H1 (cell line): ENCODE results near the gene SSBP3. TPM values are rescaled to one million over a fixed set of nuclear protein-coding genes. Genes with fewer than 3 reads are reported as not detected.
A peak's percentile ranks its signal among the peaks of the same experiment; 100 is the strongest.

Source experiments
- CTCF ChIA-PET: fragments of 300-600 bp; sonication (Branson Sonifier 250); formaldehyde crosslinking; loops from one replicate; lab custom pipeline; 2021; ENCODE audit not compliant: partially characterized antibody; lab: Charles Lee
- POLR2A ChIA-PET: fragments of 300-600 bp; sonication (Branson Sonifier 250); formaldehyde crosslinking; loops from one replicate; lab custom pipeline; 2021; ENCODE audit warnings: inconsistent platforms; ENCODE audit not compliant: partially characterized antibody; lab: Charles Lee
- DNase-seq, 2 experiments: peaks; one replicate each; pipeline versions ENCODE4 v3.0.0 to v3.0.0-alpha.2; 2010 to 2022; ENCODE audit warnings: low spot score in 2 of 2, low read depth in 1 of 2, mixed read lengths in 1 of 2
- FAIRE-seq: peaks from 2 replicates; lab custom pipeline; 2011; peaks lifted over from hg19 to GRCh38; lab: Jason Lieb, UNC
- H2AFZ ChIP-seq: 2 replicates; pipeline ENCODE4 v1.8.1; 2012; ENCODE audit warnings: low read length, inconsistent platforms
- H2AK5ac ChIP-seq: 2 replicates; pipeline ENCODE4 v1.6.1; 2013; ENCODE audit warnings: low read depth, low read length
- H2BK120ac ChIP-seq: replicated peaks from 2 replicates; pipeline ENCODE3; 2013; ENCODE audit warnings: low read depth, low read length, inconsistent platforms
- H2BK12ac ChIP-seq: 2 replicates; pipeline ENCODE4 v1.6.1; 2013; ENCODE audit warnings: low read depth, low read length
- H2BK15ac ChIP-seq: 2 replicates; pipeline ENCODE4 v1.6.1; 2013; ENCODE audit warnings: low read length
- H2BK20ac ChIP-seq: 2 replicates; pipeline ENCODE4 v1.6.1; 2013; ENCODE audit warnings: low read length
- H2BK5ac ChIP-seq: 2 replicates; pipeline ENCODE4 v1.6.1; 2013; ENCODE audit warnings: low read depth, low read length
- H3K14ac ChIP-seq: 2 replicates; pipeline ENCODE4 v1.6.1; 2013; ENCODE audit warnings: inconsistent platforms; ENCODE audit not compliant: insufficient read length
- H3K18ac ChIP-seq: 2 replicates; pipeline ENCODE4 v1.6.1; 2013; ENCODE audit warnings: low read length; ENCODE audit errors: extremely low read depth
- H3K23ac ChIP-seq: 2 replicates; pipeline ENCODE4 v1.6.1; 2013; ENCODE audit warnings: inconsistent platforms; ENCODE audit not compliant: insufficient read length
- H3K23me2 ChIP-seq: 2 replicates; pipeline ENCODE4 v1.6.1; 2013; ENCODE audit warnings: low read depth, low read length
- H3K27ac ChIP-seq: 2 replicates; pipeline ENCODE4 v1.6.1; 2011; ENCODE audit warnings: low read depth, low read length, inconsistent platforms
- H3K27me3 ChIP-seq, 4 experiments: replicated peaks in 1 of 4; 1 replicate in 1 of 4; 2 replicates in 3 of 4; pipeline versions ENCODE4 v1.6.1 to v1.8.1; 2011 to 2013; ENCODE audit warnings: low read length in 3 of 4, mild to moderate bottlenecking in 3 of 4, inconsistent platforms in 2 of 4, mixed read lengths in 2 of 4, moderate library complexity in 1 of 4; ENCODE audit not compliant: control insufficient read depth in 3 of 4, insufficient read depth in 3 of 4; ENCODE audit errors: extremely low read depth in 1 of 4
- H3K36me3 ChIP-seq, 4 experiments: 2 replicates each; pipeline versions ENCODE4 v1.6.1 to v1.8.1; 2011 to 2013; ENCODE audit warnings: mild to moderate bottlenecking in 4 of 4, low read length in 3 of 4, moderate library complexity in 2 of 4, control low read depth in 1 of 4, inconsistent platforms in 1 of 4; ENCODE audit not compliant: insufficient read depth in 4 of 4, control insufficient read depth in 2 of 4
- H3K4ac ChIP-seq: replicated peaks from 2 replicates; pipeline ENCODE3; 2013; ENCODE audit warnings: low read length, low read depth, mixed read lengths, inconsistent platforms; ENCODE audit not compliant: insufficient read length
- H3K4me1 ChIP-seq, 4 experiments: replicated peaks in 1 of 4; 1 replicate in 1 of 4; 2 replicates in 3 of 4; pipeline versions ENCODE4 v1.6.1 to v1.8.1; 2011 to 2013; ENCODE audit warnings: low read length in 3 of 4, inconsistent platforms in 2 of 4, mixed read lengths in 1 of 4; ENCODE audit not compliant: insufficient read depth in 4 of 4, control insufficient read depth in 3 of 4
- H3K4me2 ChIP-seq, 2 experiments: 2 replicates each; pipeline versions ENCODE4 v1.6.1 to v1.8.1; 2011 to 2013; ENCODE audit warnings: low read depth in 2 of 2, low read length in 2 of 2, control low read depth in 1 of 2, inconsistent platforms in 1 of 2, mild to moderate bottlenecking in 1 of 2; ENCODE audit not compliant: insufficient read depth in 1 of 2
- H3K4me3 ChIP-seq, 4 experiments: fragments of 200-600, 300-600 bp in 1 of 4; sonication (generic), shearing (Covaris generic), sonication (Bioruptor Twin) in 1 of 4; 2 replicates each; pipeline versions ENCODE4 v1.5.1 to v1.8.1; 2011 to 2016; ENCODE audit warnings: low read length in 4 of 4, low read depth in 3 of 4, control low read depth in 2 of 4, inconsistent platforms in 2 of 4, mild to moderate bottlenecking in 2 of 4, mixed read lengths in 1 of 4, moderate library complexity in 1 of 4; ENCODE audit not compliant: insufficient read depth in 2 of 4; ENCODE audit errors: extremely low read depth in 1 of 4
- H3K56ac ChIP-seq: replicated peaks from 2 replicates; pipeline ENCODE3; 2013; ENCODE audit warnings: low read depth, mild to moderate bottlenecking, mixed read lengths, low read length, inconsistent platforms; ENCODE audit not compliant: insufficient read length
- H3K79me1 ChIP-seq: 2 replicates; pipeline ENCODE4 v1.6.1; 2013; ENCODE audit warnings: low read depth, low read length, control low read depth
- H3K79me2 ChIP-seq, 2 experiments: 2 replicates each; pipeline versions ENCODE4 v1.6.1 to v1.8.1; 2012 to 2013; ENCODE audit warnings: low read length in 2 of 2, mild to moderate bottlenecking in 2 of 2, inconsistent platforms in 1 of 2; ENCODE audit not compliant: insufficient read depth in 2 of 2, control insufficient read depth in 1 of 2
- H3K9ac ChIP-seq, 4 experiments: replicated peaks in 1 of 4; 1 replicate in 1 of 4; 2 replicates in 3 of 4; pipeline versions ENCODE4 v1.6.1 to v1.8.1; 2011 to 2013; ENCODE audit warnings: low read depth in 3 of 4, low read length in 3 of 4, control low read depth in 2 of 4, mild to moderate bottlenecking in 2 of 4, moderate library complexity in 2 of 4, inconsistent platforms in 1 of 4; ENCODE audit errors: extremely low read depth in 1 of 4
- H3K9me3 ChIP-seq, 2 experiments: 2 replicates each; pipeline versions ENCODE4 v1.6.1 to v1.8.1; 2012 to 2013; ENCODE audit warnings: mild to moderate bottlenecking in 2 of 2, moderate library complexity in 2 of 2, control low read depth in 1 of 2, inconsistent platforms in 1 of 2, low read depth in 1 of 2, low read length in 1 of 2, mixed read lengths in 1 of 2; ENCODE audit not compliant: insufficient read depth in 2 of 2
- H4K20me1 ChIP-seq, 2 experiments: replicated peaks in 1 of 2; 2 replicates each; pipeline versions ENCODE3 to v1.8.1; 2011 to 2013; ENCODE audit warnings: inconsistent platforms in 2 of 2, low read length in 2 of 2, mild to moderate bottlenecking in 1 of 2; ENCODE audit not compliant: insufficient read depth in 2 of 2, control insufficient read depth in 1 of 2
- H4K5ac ChIP-seq: 2 replicates; pipeline ENCODE4 v1.6.1; 2013; ENCODE audit warnings: low read length, low read depth, mixed read lengths, inconsistent platforms; ENCODE audit not compliant: insufficient read length
- H4K8ac ChIP-seq: 2 replicates; pipeline ENCODE4 v1.8.0; 2013; ENCODE audit warnings: mild to moderate bottlenecking, moderate library complexity, low read length, inconsistent platforms; ENCODE audit not compliant: insufficient read depth; ENCODE audit errors: extremely low read depth
- H4K91ac ChIP-seq: replicated peaks from 2 replicates; pipeline ENCODE3; 2013; ENCODE audit warnings: low read length, mixed read lengths, inconsistent platforms; ENCODE audit not compliant: insufficient read length
- EGR1 ChIP-seq: IDR thresholded peaks from 2 replicates; pipeline ENCODE4 v1.6.1; 2011; ENCODE audit warnings: low read depth, low read length, borderline replicate concordance
- RAD21 ChIP-seq, 2 experiments: IDR thresholded peaks in 1 of 2; conservative IDR thresholded peaks in 1 of 2; 2 replicates each; pipeline ENCODE4 v1.6.1; 2011; ENCODE audit warnings: low read depth in 2 of 2, low read length in 2 of 2, improper control_type of control experiment in 1 of 2, inconsistent platforms in 1 of 2, mild to moderate bottlenecking in 1 of 2, moderate library complexity in 1 of 2
- WGBS, 2 experiments: shearing (Covaris generic) in 1 of 2; methylation state at CpG; one replicate each; pipeline versions ENCODE4 v1.1.6 to v1.1.7; 2013 to 2015; ENCODE audit warnings: low lambda C conversion rate in 2 of 2, mixed read lengths in 2 of 2, inconsistent platforms in 1 of 2, low coverage in 1 of 2, missing lambda C conversion rate in 1 of 2; ENCODE audit not compliant: insufficient replicate concordance in 2 of 2, insufficient coverage in 1 of 2, insufficient read length in 1 of 2; ENCODE audit errors: extremely low coverage in 1 of 2, missing lambda C conversion rate in 1 of 2; 5-methylcytosine and 5-hydroxymethylcytosine counted together
- polyA plus RNA-seq, 7 experiments: library from polyadenylated mRNA; depleted of rRNA in 3 of 7; stranded (reverse) in 5 of 7; unstranded in 2 of 7; fragments of >200 nt in 5 of 7; fragments of 200-250 nt in 2 of 7; gene quantifications; 1 replicate in 5 of 7; 2 replicates in 1 of 7; 4 replicates in 1 of 7; pipeline versions ENCODE4 v1.2.1 to v1.2.3, GENCODE V29; 2011 to 2013; ENCODE audit warnings: missing spikeins in 2 of 7, mixed read lengths in 2 of 7
- total RNA-seq: library from RNA; stranded (reverse); fragmentation: NEBNext Ultra II Directional; extraction: Animal tissue kit (Norgen Biotek cat#: 25700); gene quantifications from 2 replicates; pipeline ENCODE4 v1.2.1, GENCODE V29; 2021

The SSBP3 gene
- total and polyA plus RNA-seq, 2 of the 8 experiments (the other 6 are each of a cell fraction or from before 2014, with no cell fraction given): 99.7 to 133 TPM

- H4K5ac ChIP-seq: no peak overlapping the region
- CTCF ChIA-PET: interaction anchor here (0.7 to 3.7 kb wide), 8 partner anchors 10 to 582 kb away, joined by 3 to 19 read pairs (median 5); partner anchors contain the start of gene TTC22
- whole genome bisulfite sequencing, 2 experiments: 81% methylated on average over 11 of the region's 11 CpGs; no CpG with 5 or more reads in 1 of the 2 experiments
Observed at GRCh38 chr1:54218883-54219687, 187.1 kb downstream of the SSBP3 start.

More at GRCh38 chr1:54218883-54219687, 187.1 kb downstream of the SSBP3 start:
- Histone ChIP-seq H4K20me1 (peaks cover 7 to 13% of the 10 kb centered on the region in 2 experiments), H3K4me2 (no peak overlapping the region), H3K27me3 (no peaks in the 10 kb centered on the region), H3K56ac (no peak overlapping the region), H4K8ac (no peak overlapping the region), H3K4me1 (peaks cover 0 to 4% (median 1%) of the 10 kb centered on the region in 4 experiments; a peak in 3 of 7 replicates), H2BK15ac (no peak overlapping the region), H2BK12ac (no peak overlapping the region), H3K23me2 (no peaks in the 10 kb centered on the region), H3K14ac (no peak overlapping the region), H3K79me2 (no peaks in the 10 kb centered on the region), H3K18ac (no peak overlapping the region), H2AFZ (no peak overlapping the region), H2BK5ac (no peak overlapping the region), H2BK120ac (no peak overlapping the region), H3K9me3 (no peaks in the 10 kb centered on the region), H3K4ac (no peak overlapping the region), H4K91ac (no peak overlapping the region), H3K27ac (no peak overlapping the region), H3K23ac (no peak overlapping the region), H2AK5ac (no peak overlapping the region), H3K79me1 (peaks cover 3% of the 10 kb centered on the region; the same call in 1 of the 2 replicates), H3K9ac (no peak overlapping the region), H3K36me3 (peaks cover 25 to 50% (median 39%) of the 10 kb centered on the region in 4 experiments), H3K4me3 (no peak overlapping the region), H2BK20ac (no peak overlapping the region)
- no peak for DNase-seq
- TF ChIP-seq RAD21 (IDR thresholded peaks at IDR 0.05 in 1 of 2, conservative IDR thresholded peaks at IDR 0.05 in 1 of 2; ENCODE audit: low read depth in 2 of 2, low read length in 2 of 2): peak; percentile 8 to 24; a peak in 1 of 4 replicates
- no peak for TF ChIP-seq EGR1
- no peak for FAIRE-seq
- POLR2A ChIA-PET: interaction anchor here (1.1 to 7.1 kb wide), 3 partner anchors 18 to 328 kb away, joined by 3 to 50 read pairs (median 6); partner anchors contain the start of genes CYB5RL and MRPL37
